Measurements from ENCODE around the gene NAT10.

DNA sequence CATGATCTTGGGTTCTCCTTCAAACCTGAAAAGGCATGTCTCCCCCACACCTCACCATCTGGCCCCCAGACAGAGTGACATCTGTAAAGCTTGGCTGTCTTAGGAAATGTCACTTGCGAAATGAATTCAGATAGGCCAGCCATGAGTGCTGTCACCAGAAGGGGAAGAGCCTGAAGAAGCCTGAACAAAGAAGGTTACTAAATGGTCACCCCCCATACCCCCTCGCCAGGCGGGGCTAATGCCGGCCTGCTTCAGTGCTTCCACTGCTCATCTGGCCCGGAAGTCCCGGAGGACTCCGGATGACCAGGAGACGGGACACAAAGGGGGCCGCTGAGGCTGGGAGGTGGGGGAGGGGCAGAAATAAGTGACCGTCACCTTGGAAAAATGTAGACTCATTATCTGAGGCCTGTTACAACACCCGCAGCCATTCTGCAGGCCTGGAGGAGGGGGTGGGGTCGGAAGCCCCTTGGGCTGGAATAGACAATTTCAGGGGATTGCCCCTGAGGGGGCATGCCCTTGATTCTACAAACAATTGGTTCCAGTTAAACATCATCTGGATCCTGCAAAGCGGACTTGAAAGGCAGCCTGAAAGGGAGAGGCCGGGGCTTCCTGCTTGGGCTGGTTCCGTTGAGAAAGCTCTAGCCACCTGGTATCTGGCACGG lies 43.2 kb downstream of the NAT10 start:
- TF ChIP-seq POLR2A (IDR thresholded peaks at IDR 0.05) (no peak), POLR2AphosphoS5 (IDR thresholded peaks at IDR 0.05) (no peak)
- TF ChIP-seq, protein P1, sequence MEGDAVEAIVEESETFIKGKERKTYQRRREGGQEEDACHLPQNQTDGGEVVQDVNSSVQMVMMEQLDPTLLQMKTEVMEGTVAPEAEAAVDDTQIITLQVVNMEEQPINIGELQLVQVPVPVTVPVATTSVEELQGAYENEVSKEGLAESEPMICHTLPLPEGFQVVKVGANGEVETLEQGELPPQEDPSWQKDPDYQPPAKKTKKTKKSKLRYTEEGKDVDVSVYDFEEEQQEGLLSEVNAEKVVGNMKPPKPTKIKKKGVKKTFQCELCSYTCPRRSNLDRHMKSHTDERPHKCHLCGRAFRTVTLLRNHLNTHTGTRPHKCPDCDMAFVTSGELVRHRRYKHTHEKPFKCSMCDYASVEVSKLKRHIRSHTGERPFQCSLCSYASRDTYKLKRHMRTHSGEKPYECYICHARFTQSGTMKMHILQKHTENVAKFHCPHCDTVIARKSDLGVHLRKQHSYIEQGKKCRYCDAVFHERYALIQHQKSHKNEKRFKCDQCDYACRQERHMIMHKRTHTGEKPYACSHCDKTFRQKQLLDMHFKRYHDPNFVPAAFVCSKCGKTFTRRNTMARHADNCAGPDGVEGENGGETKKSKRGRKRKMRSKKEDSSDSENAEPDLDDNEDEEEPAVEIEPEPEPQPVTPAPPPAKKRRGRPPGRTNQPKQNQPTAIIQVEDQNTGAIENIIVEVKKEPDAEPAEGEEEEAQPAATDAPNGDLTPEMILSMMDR (IDR thresholded peaks at IDR 0.05): no peak
